ENCODE data around the gene SPTBN5. TPM values are rescaled to one million over a fixed set of nuclear protein-coding genes. Genes with fewer than 3 reads are reported as not detected.

Gene SPTBN5
- total RNA-seq, 1 donor from 2014 or later: 2.9 TPM

- Mint-ChIP-seq H3K27ac (ENCODE audit: unreplicated experiment) (no peak overlapping the region), H3K4me1 (ENCODE audit: low read depth) (peaks cover 7% of the 10 kb centered on the region), H3K36me3 (ENCODE audit: low read depth) (peaks cover 15% of the 10 kb centered on the region), H3K27me3 (ENCODE audit: low read depth) (no peaks in the 10 kb centered on the region), H3K4me3 (ENCODE audit: unreplicated experiment) (no peak overlapping the region), H3K9me3 (ENCODE audit: low read depth) (no peaks in the 10 kb centered on the region)
- no peak for DNase-seq (ENCODE audit: low spot score)
- no peak for TF ChIP-seq CTCF (IDR thresholded peaks at IDR 0.05)
Measured at GRCh38 chr15:41809526-41810220, 84.2 kb downstream of the SPTBN5 start.

GRCh38 chr15:41809121-41809520 is 84.7 kb downstream of the SPTBN5 start:
- no peak for TF ChIP-seq CTCF (IDR thresholded peaks at IDR 0.05)
- DNase-seq (ENCODE audit: low spot score): no peak
- Mint-ChIP-seq H3K36me3 (ENCODE audit: low read depth) (peaks cover 11% of the 10 kb centered on the region), H3K27me3 (ENCODE audit: low read depth) (no peaks in the 10 kb centered on the region), H3K9me3 (ENCODE audit: low read depth) (no peaks in the 10 kb centered on the region), H3K27ac (ENCODE audit: unreplicated experiment) (no peak overlapping the region), H3K4me1 (ENCODE audit: low read depth) (peaks cover 13% of the 10 kb centered on the region), H3K4me3 (ENCODE audit: unreplicated experiment) (no peak overlapping the region)

- Mint-ChIP-seq H3K27me3 (ENCODE audit: low read depth) (no peaks in the 10 kb centered on the region), H3K4me3 (ENCODE audit: unreplicated experiment) (no peak overlapping the region), H3K9me3 (ENCODE audit: low read depth) (no peaks in the 10 kb centered on the region), H3K36me3 (ENCODE audit: low read depth) (peaks cover 2% of the 10 kb centered on the region), H3K4me1 (ENCODE audit: low read depth) (peaks cover 13% of the 10 kb centered on the region), H3K27ac (ENCODE audit: unreplicated experiment) (no peak overlapping the region)
- no peak for TF ChIP-seq CTCF (IDR thresholded peaks at IDR 0.05)
- DNase-seq (ENCODE audit: low spot score): no peak
Measured at GRCh38 chr15:41806291-41807181, 87.3 kb downstream of the SPTBN5 start.

- DNase-seq (ENCODE audit: low spot score): no peak
- no peaks in the 10 kb centered on the region for H3K9me3 Mint-ChIP-seq (ENCODE audit: low read depth)
- TF ChIP-seq CTCF (IDR thresholded peaks at IDR 0.05): no peak
- H3K4me1 Mint-ChIP-seq (ENCODE audit: low read depth): peaks cover 13% of the 10 kb centered on the region
- H3K27me3 Mint-ChIP-seq (ENCODE audit: low read depth): no peaks in the 10 kb centered on the region
- no peak overlapping the region for H3K4me3 Mint-ChIP-seq (ENCODE audit: unreplicated experiment)
- H3K36me3 Mint-ChIP-seq (ENCODE audit: low read depth): peaks cover 6% of the 10 kb centered on the region
- no peak overlapping the region for H3K27ac Mint-ChIP-seq (ENCODE audit: unreplicated experiment)
Measured at GRCh38 chr15:41805711-41806110, 88.1 kb downstream of the SPTBN5 start.

GRCh38 chr15:41804916-41805666 is 88.8 kb downstream of the SPTBN5 start:
- no peak overlapping the region for H3K4me3 Mint-ChIP-seq (ENCODE audit: unreplicated experiment)
- peak overlapping the region; percentile 52 for H3K27ac Mint-ChIP-seq (ENCODE audit: unreplicated experiment)
- no peak for DNase-seq (ENCODE audit: low spot score)
- H3K27me3 Mint-ChIP-seq (ENCODE audit: low read depth): no peaks in the 10 kb centered on the region
- H3K4me1 Mint-ChIP-seq (ENCODE audit: low read depth): peaks cover 13% of the 10 kb centered on the region
- H3K36me3 Mint-ChIP-seq (ENCODE audit: low read depth): peaks cover 10% of the 10 kb centered on the region
- TF ChIP-seq CTCF (IDR thresholded peaks at IDR 0.05): no peak
- H3K9me3 Mint-ChIP-seq (ENCODE audit: low read depth): no peaks in the 10 kb centered on the region
